ENCODE results near the gene CEP112. TPM values are rescaled to one million over a fixed set of nuclear protein-coding genes. Genes with fewer than 3 reads are reported as not detected.

The CEP112 gene
- total RNA-seq, 1 experiment from 2014 or later: 9.5 TPM

GRCh38 chr17:66172144-66172543 is 19.8 kb downstream of the CEP112 start:
- no TSS peak for BruUV-seq (replicated peaks)
- in situ Hi-C loops (cut with HindIII; ENCODE audit: low pct_unique_long_range_greater_than_20kb, low sequenced_read_pairs): no loop called here
- POLR2A ChIA-PET: no interaction called here

DNA sequence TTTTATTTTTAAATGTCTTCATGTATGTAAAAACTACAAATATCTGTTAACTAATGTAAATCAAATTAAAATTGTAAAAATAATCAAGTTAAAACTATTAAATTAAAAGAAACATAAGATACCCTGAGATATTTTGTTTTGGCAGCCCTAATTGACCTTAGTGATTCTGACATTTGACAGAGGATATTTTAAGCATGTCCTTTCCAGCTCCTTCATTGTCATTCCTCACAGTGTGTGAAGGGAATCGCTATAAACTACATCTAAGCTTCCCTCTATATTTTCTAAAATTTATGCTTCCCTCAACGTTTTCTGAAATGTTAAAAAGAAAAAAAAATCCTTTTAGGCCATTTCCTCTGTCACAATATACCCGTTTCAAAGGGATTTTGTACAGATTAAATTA is 20.2 kb downstream of the CEP112 start:
- TF ChIP-seq CTCF (IDR thresholded peaks at IDR 0.05): no peak
- TF ChIP-seq REST (IDR thresholded peaks at IDR 0.05; ENCODE audit: insufficient read depth in 1 of 2, low read depth in 2 of 2, low read length in 1 of 2): no peak
- no peak for TF ChIP-seq POLR2AphosphoS5 (IDR thresholded peaks at IDR 0.05; ENCODE audit: low read depth, low read length)
- Histone ChIP-seq H3K4me3 (ENCODE audit: low read depth in 2 of 2, low read length in 2 of 2) (no peak overlapping the region), H3K4me1 (ENCODE audit: control insufficient read depth, insufficient read depth, low read length) (no peaks in the 10 kb centered on the region), H3K9me3 (ENCODE audit: control insufficient read depth, insufficient read depth, low read depth, low read length) (no peaks in the 10 kb centered on the region), H3K27ac (ENCODE audit: low read length) (no peak overlapping the region), H3K27me3 (ENCODE audit: control insufficient read depth, insufficient read depth, low read length) (no peaks in the 10 kb centered on the region), H3K36me3 (ENCODE audit: control insufficient read depth, insufficient read depth, low read length) (no peaks in the 10 kb centered on the region; the same call in 1 of the 2 replicates)
- DNase-seq (ENCODE audit: low read depth, low spot score) (no peak), ATAC-seq (no peak)
- in situ Hi-C loops (cut with HindIII; ENCODE audit: low pct_unique_long_range_greater_than_20kb, low sequenced_read_pairs): no loop called here
- CTCF ChIA-PET: no interaction called here
- POLR2A ChIA-PET: no interaction called here
- intact Hi-C loops (cut with micrococcal nuclease; ENCODE audit: unreplicated experiment): no loop called here
- no TSS peak for BruUV-seq (replicated peaks)

More at GRCh38 chr17:66172144-66172543, 19.8 kb downstream of the CEP112 start:
- H3K4me1 ChIP-seq (ENCODE audit: control insufficient read depth, insufficient read depth, low read length): no peaks in the 10 kb centered on the region
- intact Hi-C loops (cut with micrococcal nuclease; ENCODE audit: unreplicated experiment): no loop called here
- H3K9me3 ChIP-seq (ENCODE audit: control insufficient read depth, insufficient read depth, low read depth, low read length): no peaks in the 10 kb centered on the region
- no peak for TF ChIP-seq REST (IDR thresholded peaks at IDR 0.05; ENCODE audit: insufficient read depth in 1 of 2, low read depth in 2 of 2, low read length in 1 of 2)
- no peak for TF ChIP-seq CTCF (IDR thresholded peaks at IDR 0.05)
- TF ChIP-seq SIN3A (IDR thresholded peaks at IDR 0.05; ENCODE audit: borderline replicate concordance, insufficient read depth, low read depth, low read length): no peak
- no peak for TF ChIP-seq TCF7L2 (IDR thresholded peaks at IDR 0.05; ENCODE audit: low read depth, low read length)
- TF ChIP-seq POLR2AphosphoS5 (IDR thresholded peaks at IDR 0.05; ENCODE audit: low read depth, low read length): no peak
- no peak for DNase-seq (ENCODE audit: low read depth, low spot score)
- CTCF ChIA-PET: no interaction called here
- no peak overlapping the region for H3K4me3 ChIP-seq (ENCODE audit: low read depth in 2 of 2, low read length in 2 of 2)
- no peaks in the 10 kb centered on the region; the same call in 1 of the 2 replicates for H3K36me3 ChIP-seq (ENCODE audit: control insufficient read depth, insufficient read depth, low read length)
- no peak overlapping the region for H3K27ac ChIP-seq (ENCODE audit: low read length)
- no peak for ATAC-seq
- H3K27me3 ChIP-seq (ENCODE audit: control insufficient read depth, insufficient read depth, low read length): no peaks in the 10 kb centered on the region
